ENCODE data around the gene PAK5.

DNA sequence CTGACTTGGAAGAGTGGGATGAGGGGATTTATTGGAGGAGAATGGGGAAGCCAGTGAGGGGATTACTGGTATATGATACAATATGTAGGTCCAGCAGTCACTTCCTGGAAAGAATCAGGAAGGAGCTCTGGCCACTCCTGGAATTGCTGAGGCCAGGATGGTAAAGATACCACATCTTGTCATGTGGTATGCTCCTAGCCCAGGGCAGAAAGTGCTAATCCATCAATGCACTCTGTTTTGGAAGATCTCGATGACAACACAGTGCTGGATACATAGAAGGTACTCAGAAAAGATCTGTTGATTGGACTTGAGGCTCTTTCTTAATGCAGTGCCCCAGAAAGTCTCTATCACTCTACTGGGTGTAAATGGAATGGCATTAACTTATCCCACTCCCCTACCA, 271.9 kb downstream of the PAK5 start:
- TF ChIP-seq TAF1 (IDR thresholded peaks at IDR 0.05; ENCODE audit: borderline replicate concordance, insufficient read depth, low read length) (no peak), POLR2AphosphoS5 (IDR thresholded peaks at IDR 0.05; ENCODE audit: low read depth, low read length) (no peak), SIN3A (IDR thresholded peaks at IDR 0.05; ENCODE audit: borderline replicate concordance, insufficient read depth, low read length) (no peak)
- TF ChIP-seq, protein P1, sequence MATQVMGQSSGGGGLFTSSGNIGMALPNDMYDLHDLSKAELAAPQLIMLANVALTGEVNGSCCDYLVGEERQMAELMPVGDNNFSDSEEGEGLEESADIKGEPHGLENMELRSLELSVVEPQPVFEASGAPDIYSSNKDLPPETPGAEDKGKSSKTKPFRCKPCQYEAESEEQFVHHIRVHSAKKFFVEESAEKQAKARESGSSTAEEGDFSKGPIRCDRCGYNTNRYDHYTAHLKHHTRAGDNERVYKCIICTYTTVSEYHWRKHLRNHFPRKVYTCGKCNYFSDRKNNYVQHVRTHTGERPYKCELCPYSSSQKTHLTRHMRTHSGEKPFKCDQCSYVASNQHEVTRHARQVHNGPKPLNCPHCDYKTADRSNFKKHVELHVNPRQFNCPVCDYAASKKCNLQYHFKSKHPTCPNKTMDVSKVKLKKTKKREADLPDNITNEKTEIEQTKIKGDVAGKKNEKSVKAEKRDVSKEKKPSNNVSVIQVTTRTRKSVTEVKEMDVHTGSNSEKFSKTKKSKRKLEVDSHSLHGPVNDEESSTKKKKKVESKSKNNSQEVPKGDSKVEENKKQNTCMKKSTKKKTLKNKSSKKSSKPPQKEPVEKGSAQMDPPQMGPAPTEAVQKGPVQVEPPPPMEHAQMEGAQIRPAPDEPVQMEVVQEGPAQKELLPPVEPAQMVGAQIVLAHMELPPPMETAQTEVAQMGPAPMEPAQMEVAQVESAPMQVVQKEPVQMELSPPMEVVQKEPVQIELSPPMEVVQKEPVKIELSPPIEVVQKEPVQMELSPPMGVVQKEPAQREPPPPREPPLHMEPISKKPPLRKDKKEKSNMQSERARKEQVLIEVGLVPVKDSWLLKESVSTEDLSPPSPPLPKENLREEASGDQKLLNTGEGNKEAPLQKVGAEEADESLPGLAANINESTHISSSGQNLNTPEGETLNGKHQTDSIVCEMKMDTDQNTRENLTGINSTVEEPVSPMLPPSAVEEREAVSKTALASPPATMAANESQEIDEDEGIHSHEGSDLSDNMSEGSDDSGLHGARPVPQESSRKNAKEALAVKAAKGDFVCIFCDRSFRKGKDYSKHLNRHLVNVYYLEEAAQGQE (IDR thresholded peaks at IDR 0.05; ENCODE audit: insufficient read depth in 1 of 2, low read depth in 2 of 2, low read length in 2 of 2), result no peak

Measured in PFSK-1 (cell line).